ENCODE measurements around the gene KRTAP12-3.
"Not testable (repeated sequence)": the region's sequence is repeated elsewhere in the genome, so short reads cannot be mapped to it uniquely, and the experiment has no call there.

GRCh38 chr21:44689740-44690139, 32.0 kb downstream of the KRTAP12-3 start:
- not testable (repeated sequence) for TF ChIP-seq POLR2A, CTCF (IDR thresholded peaks at IDR 0.05)
